Measurements from ENCODE around the gene WDR93. TPM values are rescaled to one million over a fixed set of nuclear protein-coding genes. Genes with fewer than 3 reads are reported as not detected.
"Not testable (repeated sequence)": the region's sequence is repeated elsewhere in the genome, so short reads cannot be mapped to it uniquely, and the experiment has no call there.

The WDR93 gene
- total RNA-seq, 1 experiment from 2014 or later, result not detected

DNA sequence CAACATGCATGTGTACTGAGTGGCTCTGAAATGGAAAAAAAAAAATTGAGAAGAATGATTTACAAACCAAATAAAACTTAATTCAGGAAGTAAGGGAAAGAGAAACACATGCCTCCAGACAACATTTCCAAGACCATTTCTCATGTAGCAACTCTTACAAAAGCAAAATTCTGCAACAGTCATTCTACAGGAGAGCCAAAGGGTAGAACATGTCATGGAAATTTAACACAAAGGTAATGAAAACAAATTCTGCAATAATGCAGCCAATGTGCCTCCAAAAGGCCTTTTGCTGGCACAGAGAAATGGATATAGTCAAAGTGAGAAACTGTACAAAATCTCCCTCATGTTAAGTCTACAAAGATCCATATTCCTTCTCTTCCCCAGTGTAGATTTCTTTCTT, 4.1 kb upstream of the WDR93 start:
- Histone ChIP-seq H4K8ac (replicated peaks; ENCODE audit: insufficient read length, low read depth, low read length) (no peak overlapping the region), H3K4ac (ENCODE audit: low read depth, low read length) (no peak overlapping the region), H3K27me3 (ENCODE audit: insufficient read depth, low read length) (no peaks in the 10 kb centered on the region), H3K14ac (ENCODE audit: insufficient read depth, low read length) (no peak overlapping the region), H3K23me2 (ENCODE audit: insufficient read length, low read depth, low read length, poor library complexity, severe bottlenecking) (peaks cover 4% of the 10 kb centered on the region), H3K4me2 (ENCODE audit: insufficient read depth, insufficient read length, low read length) (no peak overlapping the region), H3T11ph (ENCODE audit: low read length) (no peak overlapping the region), H2BK120ac (ENCODE audit: low read depth, low read length, poor library complexity, severe bottlenecking) (no peak overlapping the region), H2AFZ (ENCODE audit: low read length) (no peak overlapping the region), H2BK12ac (ENCODE audit: insufficient read length, low read depth, low read length) (no peak overlapping the region), H2BK5ac (ENCODE audit: insufficient read length, low read length) (no peak overlapping the region), H3K4me1 (ENCODE audit: insufficient read depth, low read length) (no peaks in the 10 kb centered on the region), H3K23ac (ENCODE audit: insufficient read length, low read depth, low read length) (no peak overlapping the region), H2BK15ac (ENCODE audit: low read depth, low read length) (no peak overlapping the region), H3K18ac (ENCODE audit: insufficient read length, low read depth, low read length) (no peak overlapping the region), H2BK20ac (ENCODE audit: low read depth, low read length, poor library complexity, severe bottlenecking) (no peak overlapping the region), H3K27ac (ENCODE audit: insufficient read length, low read depth, low read length) (no peak overlapping the region), H2AK5ac (ENCODE audit: insufficient read length, low read length) (no peak overlapping the region), H3K79me2 (ENCODE audit: insufficient read depth, low read length) (no peaks in the 10 kb centered on the region), H3K9me3 (ENCODE audit: control insufficient read depth, low read depth, low read length) (no peaks in the 10 kb centered on the region), H3K56ac (ENCODE audit: insufficient read length, low read depth, low read length) (no peak overlapping the region), H4K91ac (ENCODE audit: insufficient read length, low read depth, low read length) (no peak overlapping the region), H4K20me1 (ENCODE audit: control insufficient read depth, insufficient read depth, insufficient read length) (no peaks in the 10 kb centered on the region), H4K5ac (ENCODE audit: insufficient read length, low read depth, low read length) (no peak overlapping the region), H3K9ac (ENCODE audit: extremely low read depth, insufficient read length, low read length) (no peak overlapping the region), H3K79me1 (ENCODE audit: insufficient read depth, low read depth, low read length, poor library complexity, severe bottlenecking) (no peaks in the 10 kb centered on the region)
- H3K27me3 Mint-ChIP-seq (ENCODE audit: low read depth), result peaks cover 10% of the 10 kb centered on the region
- peaks cover 3% of the 10 kb centered on the region in 2 experiments for H3K4me1 Mint-ChIP-seq
- H3K9me3 Mint-ChIP-seq, result no peaks in the 10 kb centered on the region
- H3K36me3 Mint-ChIP-seq (ENCODE audit: insufficient read depth in 1 of 3, low read depth in 3 of 3), result no peaks in the 10 kb centered on the region
- no peak for DNase-seq
- H3K27ac Mint-ChIP-seq, result no peak overlapping the region
- TF ChIP-seq CTCF (conservative IDR thresholded peaks at IDR 0.05), result no peak
- no peak overlapping the region for H3K4me3 Mint-ChIP-seq

DNA sequence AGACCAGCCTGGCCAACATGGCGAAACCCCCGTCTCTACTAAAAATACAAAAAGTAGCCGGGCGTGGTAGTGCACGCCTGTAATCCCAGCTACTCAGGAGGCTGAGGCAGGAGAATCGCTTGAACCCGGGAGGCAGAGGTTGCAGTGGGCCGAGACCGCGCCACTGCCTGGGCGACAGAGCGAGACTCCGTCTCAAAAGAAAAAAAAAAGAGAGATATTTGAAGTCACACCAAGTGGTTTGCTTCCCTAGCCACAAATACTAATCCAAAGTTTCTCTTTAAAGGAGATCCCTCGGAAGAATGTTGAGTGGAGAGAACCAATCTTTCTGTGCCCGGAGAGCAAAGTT, 708 bp upstream of the WDR93 start:
- not testable (repeated sequence) for H3K14ac ChIP-seq (ENCODE audit: insufficient read depth, low read length); H2BK20ac ChIP-seq (ENCODE audit: low read depth, low read length, poor library complexity, severe bottlenecking); H4K8ac ChIP-seq (replicated peaks; ENCODE audit: insufficient read length, low read depth, low read length); H3T11ph ChIP-seq (ENCODE audit: low read length); H2BK5ac ChIP-seq (ENCODE audit: insufficient read length, low read length); H2AFZ ChIP-seq (ENCODE audit: low read length); H4K91ac ChIP-seq (ENCODE audit: insufficient read length, low read depth, low read length); H3K9ac ChIP-seq (ENCODE audit: extremely low read depth, insufficient read length, low read length); H4K20me1 ChIP-seq (ENCODE audit: control insufficient read depth, insufficient read depth, insufficient read length); H3K56ac ChIP-seq (ENCODE audit: insufficient read length, low read depth, low read length); H3K23me2 ChIP-seq (ENCODE audit: insufficient read length, low read depth, low read length, poor library complexity, severe bottlenecking); H3K79me2 ChIP-seq (ENCODE audit: insufficient read depth, low read length); H3K27ac Mint-ChIP-seq; H3K4me1 Mint-ChIP-seq; H4K5ac ChIP-seq (ENCODE audit: insufficient read length, low read depth, low read length); H3K4ac ChIP-seq (ENCODE audit: low read depth, low read length); H3K9me3 Mint-ChIP-seq; H2BK120ac ChIP-seq (ENCODE audit: low read depth, low read length, poor library complexity, severe bottlenecking); H3K79me1 ChIP-seq (ENCODE audit: insufficient read depth, low read depth, low read length, poor library complexity, severe bottlenecking); H3K4me1 ChIP-seq (ENCODE audit: insufficient read depth, low read length); H3K18ac ChIP-seq (ENCODE audit: insufficient read length, low read depth, low read length); H3K9me3 ChIP-seq (ENCODE audit: control insufficient read depth, low read depth, low read length); H3K27ac ChIP-seq (ENCODE audit: insufficient read length, low read depth, low read length); H2BK12ac ChIP-seq (ENCODE audit: insufficient read length, low read depth, low read length); H3K27me3 ChIP-seq (ENCODE audit: insufficient read depth, low read length); DNase-seq; H2BK15ac ChIP-seq (ENCODE audit: low read depth, low read length); H3K23ac ChIP-seq (ENCODE audit: insufficient read length, low read depth, low read length); H2AK5ac ChIP-seq (ENCODE audit: insufficient read length, low read length); H3K36me3 Mint-ChIP-seq (ENCODE audit: insufficient read depth in 1 of 3, low read depth in 3 of 3)
- WGBS (ENCODE audit: extremely low coverage, insufficient read length, low lambda C conversion rate), result no CpG with 5 or more reads among the region's 15 CpGs
- Mint-ChIP-seq H3K27me3 (ENCODE audit: low read depth) (peaks cover 20% of the 10 kb centered on the region), H3K4me3 (peak overlapping the region; percentile 85 to 90)
- H3K4me2 ChIP-seq (ENCODE audit: insufficient read depth, insufficient read length, low read length), result peak overlapping the region; percentile 90
